OCI-LY3 (cell line): ENCODE results near the gene ARHGAP21.

Experiments
- H2AFZ ChIP-seq: fragments of 200-600, 300-600 bp; shearing (Covaris generic); 2 replicates; pipeline ENCODE4 v1.6.0; 2014; ENCODE audit warnings: antibody characterized with exemption, low read depth, low read length
- H3K27ac ChIP-seq: fragments of 200-600, 300-600 bp; sonication (generic); 2 replicates; pipeline ENCODE4 v1.5.1; 2014; ENCODE audit warnings: mild to moderate bottlenecking, low read length, moderate library complexity, mixed read lengths
- H3K27me3 ChIP-seq: fragments of 200-600, 300-600 bp; sonication (generic); 2 replicates; pipeline ENCODE4 v1.6.1; 2014; ENCODE audit warnings: low read depth, low read length, mixed read lengths
- H3K36me3 ChIP-seq: fragments of 200-600, 300-600 bp; sonication (generic); replicated peaks from 2 replicates; pipeline ENCODE3; 2014; ENCODE audit warnings: low read depth, low read length, mixed read lengths
- H3K4me1 ChIP-seq: fragments of 300-600, 200-600 bp; sonication (generic); 2 replicates; pipeline ENCODE4 v1.6.1; 2014; ENCODE audit warnings: low read length, mixed read lengths
- H3K4me2 ChIP-seq: fragments of 200-600, 300-600 bp; sonication (generic); 2 replicates; pipeline ENCODE4 v1.6.1; 2014; ENCODE audit warnings: low read length, mixed read lengths
- H3K4me3 ChIP-seq: fragments of 300-600, 200-600 bp; sonication (generic); 2 replicates; pipeline ENCODE4 v1.5.1; 2014; ENCODE audit warnings: antibody characterized with exemption, mild to moderate bottlenecking, low read length, moderate library complexity
- H3K79me2 ChIP-seq: fragments of 300-600, 200-600 bp; shearing (Covaris generic); 2 replicates; pipeline ENCODE4 v1.6.1; 2014; ENCODE audit warnings: mild to moderate bottlenecking, low read length, mixed read lengths
- H3K9ac ChIP-seq: fragments of 300-600, 200-600 bp; shearing (Covaris generic); 2 replicates; pipeline ENCODE4 v1.6.0; 2014; ENCODE audit warnings: mild to moderate bottlenecking, low read length, moderate library complexity
- H3K9me3 ChIP-seq: fragments of 200-600, 300-600 bp; shearing (Covaris generic); 2 replicates; pipeline ENCODE4 v1.6.1; 2014; ENCODE audit warnings: low read length, mixed read lengths; ENCODE audit not compliant: insufficient read depth
- H4K20me1 ChIP-seq: fragments of 200-600, 300-600 bp; sonication (generic); 2 replicates; pipeline ENCODE4 v1.6.1; 2016; ENCODE audit warnings: low read length, mixed read lengths; ENCODE audit not compliant: insufficient read depth
- EZH2phosphoT487 ChIP-seq: fragments of 200-600 bp; shearing (Covaris generic); IDR thresholded peaks from 2 replicates; pipeline ENCODE4 v1.6.1; 2018; ENCODE audit warnings: antibody characterized with exemption, mixed run types, low read depth
- TF ChIP-seq, protein P1 (sequence below): fragments of 200-600, 300-600 bp; sonication (generic); IDR thresholded peaks from 2 replicates; pipeline ENCODE4 v1.5.1; 2014; ENCODE audit warnings: antibody characterized with exemption, low read length, low read depth

Gene ARHGAP21

DNA sequence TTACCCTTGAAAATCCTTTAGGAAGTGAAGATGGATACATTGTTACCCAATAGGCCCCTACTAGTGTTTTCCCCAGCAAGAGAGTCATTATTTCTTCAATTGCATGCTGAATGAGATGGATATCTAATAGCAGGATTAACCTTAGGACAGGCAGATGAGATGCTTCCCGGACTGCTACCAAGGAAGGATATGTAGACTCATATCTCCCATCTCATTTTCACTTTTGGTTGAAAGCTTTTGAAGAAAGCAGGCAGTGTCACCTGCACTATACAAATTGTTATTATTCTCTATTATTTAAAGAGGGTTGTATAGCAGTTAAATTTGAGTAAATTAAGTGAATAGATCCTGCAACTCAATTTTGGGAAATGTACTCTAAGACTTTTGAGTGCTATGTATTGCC, 17.0 kb upstream of the ARHGAP21 start:
- Histone ChIP-seq H3K4me2 (no peak overlapping the region), H3K27me3 (no peaks in the 10 kb centered on the region), H4K20me1 (no peaks in the 10 kb centered on the region), H3K36me3 (no peaks in the 10 kb centered on the region), H3K4me3 (no peak overlapping the region), H3K9me3 (no peaks in the 10 kb centered on the region), H3K79me2 (no peaks in the 10 kb centered on the region), H2AFZ (no peak overlapping the region), H3K4me1 (no peaks in the 10 kb centered on the region), H3K27ac (no peak overlapping the region), H3K9ac (no peak overlapping the region)
- TF ChIP-seq EZH2phosphoT487 = no peak

DNA sequence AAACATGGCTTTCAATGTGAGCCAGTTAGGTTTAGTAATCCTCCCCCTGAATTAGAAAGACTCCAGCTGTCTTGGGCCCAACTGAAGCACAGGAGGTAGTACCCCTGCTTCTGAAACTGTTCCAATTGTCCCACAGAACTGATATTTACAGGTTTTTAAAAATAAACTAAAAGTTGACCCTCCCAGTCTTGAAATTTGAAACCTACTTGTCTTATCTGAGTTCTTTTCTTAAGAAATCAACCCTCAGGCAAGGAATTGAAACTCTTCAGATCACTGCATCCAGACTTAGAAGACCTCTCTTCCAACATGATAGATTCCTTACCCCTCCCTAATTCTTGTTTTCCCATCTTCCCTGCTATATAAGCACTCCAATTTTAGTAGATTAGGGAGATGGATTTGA, 13.3 kb upstream of the ARHGAP21 start:
- Histone ChIP-seq H3K4me3 (no peak overlapping the region), H3K4me2 (no peak overlapping the region), H3K9ac (no peak overlapping the region), H3K9me3 (no peaks in the 10 kb centered on the region), H3K4me1 (no peaks in the 10 kb centered on the region), H3K79me2 (no peaks in the 10 kb centered on the region), H3K27me3 (no peaks in the 10 kb centered on the region), H4K20me1 (no peaks in the 10 kb centered on the region), H3K36me3 (no peaks in the 10 kb centered on the region), H2AFZ (no peak overlapping the region), H3K27ac (no peak overlapping the region)
- no peak for TF ChIP-seq EZH2phosphoT487
- TF ChIP-seq, protein P1, sequence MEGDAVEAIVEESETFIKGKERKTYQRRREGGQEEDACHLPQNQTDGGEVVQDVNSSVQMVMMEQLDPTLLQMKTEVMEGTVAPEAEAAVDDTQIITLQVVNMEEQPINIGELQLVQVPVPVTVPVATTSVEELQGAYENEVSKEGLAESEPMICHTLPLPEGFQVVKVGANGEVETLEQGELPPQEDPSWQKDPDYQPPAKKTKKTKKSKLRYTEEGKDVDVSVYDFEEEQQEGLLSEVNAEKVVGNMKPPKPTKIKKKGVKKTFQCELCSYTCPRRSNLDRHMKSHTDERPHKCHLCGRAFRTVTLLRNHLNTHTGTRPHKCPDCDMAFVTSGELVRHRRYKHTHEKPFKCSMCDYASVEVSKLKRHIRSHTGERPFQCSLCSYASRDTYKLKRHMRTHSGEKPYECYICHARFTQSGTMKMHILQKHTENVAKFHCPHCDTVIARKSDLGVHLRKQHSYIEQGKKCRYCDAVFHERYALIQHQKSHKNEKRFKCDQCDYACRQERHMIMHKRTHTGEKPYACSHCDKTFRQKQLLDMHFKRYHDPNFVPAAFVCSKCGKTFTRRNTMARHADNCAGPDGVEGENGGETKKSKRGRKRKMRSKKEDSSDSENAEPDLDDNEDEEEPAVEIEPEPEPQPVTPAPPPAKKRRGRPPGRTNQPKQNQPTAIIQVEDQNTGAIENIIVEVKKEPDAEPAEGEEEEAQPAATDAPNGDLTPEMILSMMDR = no peak

DNA sequence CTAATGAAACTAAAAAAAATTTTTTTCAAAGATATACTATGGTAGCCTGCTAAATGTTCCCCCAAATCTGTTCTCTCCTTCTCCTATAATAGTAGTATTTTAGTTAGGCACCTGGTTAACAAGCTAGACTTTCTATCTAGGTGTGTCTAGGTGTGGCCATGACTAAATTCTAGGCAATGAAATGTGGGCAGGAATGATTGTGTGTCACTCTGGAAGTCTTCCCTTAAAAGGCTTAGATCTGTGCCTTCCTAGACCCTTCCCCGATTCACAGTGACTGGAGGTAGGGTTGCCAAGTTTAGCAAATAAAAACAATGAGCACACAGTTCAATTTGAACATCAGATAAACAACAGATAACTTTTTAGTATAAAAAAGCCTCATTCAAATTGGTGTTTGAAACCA, 8.3 kb upstream of the ARHGAP21 start:
- Histone ChIP-seq H3K36me3 (no peaks in the 10 kb centered on the region), H3K4me1 (peaks cover 5% of the 10 kb centered on the region; the same call in 1 of the 2 replicates), H3K4me2 (no peak overlapping the region), H3K9ac (no peak overlapping the region), H3K79me2 (no peaks in the 10 kb centered on the region), H2AFZ (no peak overlapping the region), H4K20me1 (no peaks in the 10 kb centered on the region), H3K27me3 (no peaks in the 10 kb centered on the region), H3K27ac (no peak overlapping the region), H3K9me3 (no peaks in the 10 kb centered on the region), H3K4me3 (no peak overlapping the region)
- TF ChIP-seq EZH2phosphoT487 = no peak
- TF ChIP-seq, protein P1 = no peak

DNA sequence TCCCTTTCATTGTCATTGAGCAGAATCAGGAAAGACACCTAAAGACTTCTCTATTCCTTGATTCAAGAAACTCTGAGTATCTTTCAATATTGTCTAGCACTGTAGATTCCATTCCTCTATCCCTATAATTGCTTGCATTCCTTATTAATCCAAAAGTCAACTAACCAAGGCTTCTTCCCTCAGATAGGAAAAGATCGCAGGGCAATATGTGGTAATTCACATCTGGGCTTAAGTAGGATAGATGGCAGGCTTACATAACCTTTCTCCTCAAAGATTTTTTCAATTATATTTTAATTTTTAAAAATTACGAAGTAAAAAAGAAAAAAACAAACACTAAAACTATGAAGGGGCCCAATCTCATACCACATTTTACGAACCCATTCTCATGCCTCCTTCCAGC, 7.1 kb upstream of the ARHGAP21 start:
- Histone ChIP-seq H3K4me1 (peaks cover 5% of the 10 kb centered on the region; the same call in 1 of the 2 replicates), H3K27ac (no peak overlapping the region), H3K79me2 (no peaks in the 10 kb centered on the region), H3K9me3 (no peaks in the 10 kb centered on the region), H4K20me1 (no peaks in the 10 kb centered on the region), H3K36me3 (no peaks in the 10 kb centered on the region), H3K4me2 (no peak overlapping the region), H2AFZ (no peak overlapping the region), H3K9ac (no peak overlapping the region), H3K27me3 (no peaks in the 10 kb centered on the region), H3K4me3 (no peak overlapping the region)
- TF ChIP-seq, protein P1 = no peak
- no peak for TF ChIP-seq EZH2phosphoT487
